Nephron (organoid): ENCODE data around the gene CHIT1.

Experiments used
- H3K27ac Mint-ChIP-seq, 3 experiments: 2 replicates each; pipeline ENCODE4 v1.8.0; 2020; ENCODE audit warnings: mixed read lengths in 3 of 3, mild to moderate bottlenecking in 2 of 3, moderate library complexity in 1 of 3
- H3K27me3 Mint-ChIP-seq: 2 replicates; pipeline ENCODE4 v1.8.0; 2021; ENCODE audit warnings: low read depth, mild to moderate bottlenecking, moderate library complexity, mixed read lengths
- H3K36me3 Mint-ChIP-seq: 2 replicates; pipeline ENCODE4 v1.8.0; 2020; ENCODE audit warnings: low read depth, mixed read lengths
- H3K4me1 Mint-ChIP-seq: 2 replicates; pipeline ENCODE4 v1.8.0; 2020; ENCODE audit warnings: mixed read lengths
- H3K4me3 Mint-ChIP-seq, 3 experiments: 2 replicates each; pipeline ENCODE4 v1.8.0; 2020; ENCODE audit warnings: mild to moderate bottlenecking in 3 of 3, mixed read lengths in 3 of 3, moderate library complexity in 2 of 3
- H3K9me3 Mint-ChIP-seq: 2 replicates; pipeline ENCODE4 v1.8.0; 2020; ENCODE audit warnings: mixed read lengths
- TF ChIP-seq, protein P1 (sequence below), 3 experiments: fragments of 200-600 bp; sonication (generic); IDR thresholded peaks; one replicate each; pipeline ENCODE4 v1.5.0; 2021; ENCODE audit warnings: antibody characterized with exemption in 3 of 3; ENCODE audit not compliant: unreplicated experiment in 3 of 3

The CHIT1 gene

DNA sequence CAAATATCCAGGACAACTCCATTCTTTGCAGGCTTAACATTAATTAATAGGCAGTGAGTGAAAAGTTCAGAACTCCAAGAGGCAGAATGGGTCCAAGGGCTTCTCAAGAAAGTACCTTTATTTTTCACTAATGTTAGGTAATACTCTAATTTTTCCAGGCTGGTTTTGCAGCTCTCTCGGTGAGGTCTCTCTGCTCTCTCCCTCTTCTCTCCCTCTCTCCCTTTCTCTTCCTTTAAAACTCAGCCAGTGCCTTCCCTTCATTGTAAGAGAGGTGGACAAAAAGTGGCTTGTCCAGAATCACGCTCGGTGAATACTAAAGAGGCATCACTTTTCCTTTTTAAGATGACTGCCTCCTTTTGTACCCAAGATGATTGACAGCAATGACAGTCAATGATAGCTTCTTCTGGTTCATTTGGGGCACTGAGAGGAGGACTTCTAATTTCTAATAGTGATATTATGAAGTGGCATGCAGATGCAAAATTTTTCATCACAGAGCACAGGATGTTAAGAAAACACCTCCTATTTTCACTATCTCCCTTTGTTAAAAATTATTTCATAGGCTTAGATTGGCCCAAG lies 41.7 kb downstream of the CHIT1 start:
- Mint-ChIP-seq H3K4me3 (no peak overlapping the region), H3K4me1 (peaks cover 38% of the 10 kb centered on the region), H3K9me3 (no peaks in the 10 kb centered on the region), H3K36me3 (no peaks in the 10 kb centered on the region), H3K27ac (peak overlapping the region; percentile 40 to 71 (median 59)), H3K27me3 (peaks cover 5% of the 10 kb centered on the region)
- TF ChIP-seq, protein P1, sequence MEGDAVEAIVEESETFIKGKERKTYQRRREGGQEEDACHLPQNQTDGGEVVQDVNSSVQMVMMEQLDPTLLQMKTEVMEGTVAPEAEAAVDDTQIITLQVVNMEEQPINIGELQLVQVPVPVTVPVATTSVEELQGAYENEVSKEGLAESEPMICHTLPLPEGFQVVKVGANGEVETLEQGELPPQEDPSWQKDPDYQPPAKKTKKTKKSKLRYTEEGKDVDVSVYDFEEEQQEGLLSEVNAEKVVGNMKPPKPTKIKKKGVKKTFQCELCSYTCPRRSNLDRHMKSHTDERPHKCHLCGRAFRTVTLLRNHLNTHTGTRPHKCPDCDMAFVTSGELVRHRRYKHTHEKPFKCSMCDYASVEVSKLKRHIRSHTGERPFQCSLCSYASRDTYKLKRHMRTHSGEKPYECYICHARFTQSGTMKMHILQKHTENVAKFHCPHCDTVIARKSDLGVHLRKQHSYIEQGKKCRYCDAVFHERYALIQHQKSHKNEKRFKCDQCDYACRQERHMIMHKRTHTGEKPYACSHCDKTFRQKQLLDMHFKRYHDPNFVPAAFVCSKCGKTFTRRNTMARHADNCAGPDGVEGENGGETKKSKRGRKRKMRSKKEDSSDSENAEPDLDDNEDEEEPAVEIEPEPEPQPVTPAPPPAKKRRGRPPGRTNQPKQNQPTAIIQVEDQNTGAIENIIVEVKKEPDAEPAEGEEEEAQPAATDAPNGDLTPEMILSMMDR (IDR thresholded peaks at IDR 0.05; ENCODE audit: unreplicated experiment in 3 of 3): no peak

DNA sequence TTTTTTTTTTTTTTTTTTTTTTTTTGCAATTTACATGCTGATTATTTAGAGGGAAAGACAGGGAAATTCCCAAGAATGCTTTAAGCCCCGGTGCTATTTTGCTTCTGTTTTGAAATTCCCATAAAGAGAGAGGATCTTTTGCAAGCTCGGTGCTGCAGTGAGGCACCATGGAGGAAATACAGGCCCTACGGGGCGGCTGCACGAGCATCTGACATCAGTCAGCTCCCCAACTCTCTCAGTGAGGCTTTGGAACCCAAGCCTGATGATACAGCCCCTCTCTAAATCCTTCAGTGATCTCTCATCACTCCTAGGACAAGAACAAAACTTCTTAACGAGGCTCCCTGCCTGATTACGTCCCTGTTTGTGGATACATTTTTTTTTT lies 42.2 kb downstream of the CHIT1 start:
- TF ChIP-seq, protein P1 (IDR thresholded peaks at IDR 0.05; ENCODE audit: unreplicated experiment in 3 of 3): no peak
- Mint-ChIP-seq H3K9me3 (no peaks in the 10 kb centered on the region), H3K27ac (peak overlapping the region; percentile 40 to 71 (median 59)), H3K27me3 (peaks cover 5% of the 10 kb centered on the region), H3K4me1 (peaks cover 38% of the 10 kb centered on the region), H3K36me3 (no peaks in the 10 kb centered on the region), H3K4me3 (no peak overlapping the region)

DNA sequence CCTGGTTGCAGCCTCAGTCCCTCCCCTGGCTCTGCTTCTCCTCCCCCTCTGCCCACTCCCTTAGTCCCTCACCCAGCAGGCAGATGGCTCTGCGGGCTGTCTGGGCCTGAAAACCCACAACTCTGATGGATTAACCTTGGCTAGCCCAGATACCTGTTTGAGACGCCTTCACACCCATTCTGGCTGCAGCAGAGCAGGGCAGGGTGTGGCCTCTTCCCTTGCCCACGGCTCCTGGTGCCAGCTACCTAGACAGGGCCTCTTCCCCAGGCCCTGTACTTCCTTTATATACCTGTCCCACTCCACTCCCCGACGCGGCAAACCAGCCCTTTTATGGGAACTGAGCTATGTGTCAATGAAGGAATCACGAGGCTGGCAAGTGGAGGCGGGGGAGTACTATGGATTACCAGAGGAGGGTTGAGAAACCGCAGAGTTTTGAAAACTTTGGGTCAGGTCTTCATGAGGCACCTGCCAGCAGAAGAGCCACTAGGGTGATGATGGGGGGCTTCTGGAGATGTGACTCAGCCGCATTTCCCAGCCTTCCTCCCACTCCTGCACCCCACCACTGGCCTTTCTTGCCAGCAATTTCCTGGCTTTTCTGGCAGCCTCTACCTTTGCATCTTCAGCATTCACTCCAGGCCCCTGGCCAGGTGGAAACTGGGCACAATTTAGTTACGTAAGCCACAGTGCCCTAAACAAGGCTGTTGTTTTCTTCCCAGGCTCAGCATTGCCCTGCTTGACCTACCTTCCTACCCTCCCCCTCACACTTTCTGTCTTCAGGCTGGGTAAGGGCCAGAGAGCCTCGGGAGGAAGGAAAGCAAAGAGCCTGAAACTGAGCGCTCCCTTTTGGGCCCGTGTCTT lies 42.8 kb downstream of the CHIT1 start, which contains the start of gene CHI3L1:
Gene CHI3L1, minus strand, starts transcription at position 259 of the 858 bp plus-strand sequence. Its CDS starts 81 bp downstream, at position 178.
- no peaks in the 10 kb centered on the region for H3K36me3 Mint-ChIP-seq
- no peaks in the 10 kb centered on the region for H3K9me3 Mint-ChIP-seq
- H3K4me3 Mint-ChIP-seq: peak within 1 kb of the TSS in 2 of 3 experiments; percentile 8 to 50

DNA sequence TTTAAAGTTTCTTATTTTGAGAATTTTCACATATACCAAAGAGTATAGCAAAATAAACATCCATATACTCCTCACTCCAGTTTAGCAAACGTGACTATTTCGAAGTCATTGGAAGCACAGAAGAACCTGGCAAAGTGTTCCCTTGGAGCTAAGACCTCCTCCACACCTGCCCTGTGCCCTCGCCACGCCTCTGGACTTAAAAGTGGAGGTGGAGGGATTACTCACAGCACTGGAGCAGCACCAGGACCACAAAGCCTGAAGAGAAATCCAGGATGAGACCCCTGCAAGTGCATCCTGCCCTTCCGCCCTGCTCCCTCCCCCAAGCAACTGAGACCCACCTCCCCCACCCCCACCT lies 43.4 kb downstream of the CHIT1 start:
- Mint-ChIP-seq H3K27me3 (peaks cover 12% of the 10 kb centered on the region), H3K36me3 (no peaks in the 10 kb centered on the region), H3K4me1 (peaks cover 44% of the 10 kb centered on the region), H3K4me3 (no peak overlapping the region), H3K27ac (peak overlapping the region; percentile 37 to 73 (median 59)), H3K9me3 (no peaks in the 10 kb centered on the region)
- TF ChIP-seq, protein P1 (IDR thresholded peaks at IDR 0.05; ENCODE audit: unreplicated experiment in 3 of 3): no peak

More for the DNA sequence above, 42.8 kb downstream of the CHIT1 start, which contains the start of gene CHI3L1:
- H3K27me3 Mint-ChIP-seq: peaks cover 10% of the 10 kb centered on the region
- peaks cover 44% of the 10 kb centered on the region for H3K4me1 Mint-ChIP-seq
- H3K27ac Mint-ChIP-seq: peak within 1 kb of the TSS; percentile 59 to 74 (median 73)
- TF ChIP-seq, protein P1 (IDR thresholded peaks at IDR 0.05; ENCODE audit: unreplicated experiment in 3 of 3): no peak

DNA sequence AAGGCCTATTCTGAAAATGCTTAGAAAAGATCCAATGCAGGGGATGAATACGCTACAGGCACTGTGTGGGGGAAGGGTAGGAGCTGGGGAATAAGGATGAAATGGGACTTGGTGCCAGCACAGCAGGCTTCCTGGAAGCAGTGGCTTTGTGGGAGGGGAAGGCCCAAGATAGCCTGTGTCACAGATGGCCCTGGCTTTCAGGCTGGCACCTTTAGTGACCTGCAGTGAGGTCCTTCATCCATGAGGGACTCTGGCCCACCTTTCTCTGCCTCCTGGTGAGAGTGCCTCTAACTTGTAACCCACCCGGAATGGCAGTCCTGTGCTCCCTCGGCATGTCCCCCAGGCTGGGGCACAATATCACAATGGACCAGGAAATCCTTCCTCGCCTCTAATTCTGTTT lies 43.9 kb downstream of the CHIT1 start:
- H3K4me3 Mint-ChIP-seq: no peak overlapping the region
- H3K27ac Mint-ChIP-seq: peak overlapping the region in 1 of 3 experiments; percentile 37
- H3K36me3 Mint-ChIP-seq: no peaks in the 10 kb centered on the region
- H3K27me3 Mint-ChIP-seq: peaks cover 12% of the 10 kb centered on the region
- TF ChIP-seq, protein P1 (IDR thresholded peaks at IDR 0.05; ENCODE audit: unreplicated experiment in 3 of 3): no peak
- H3K4me1 Mint-ChIP-seq: peaks cover 44% of the 10 kb centered on the region
- H3K9me3 Mint-ChIP-seq: no peaks in the 10 kb centered on the region
